Urinary bladder (tissue), 4 donors: ENCODE results near the gene ABCA9. TPM values are rescaled to one million over a fixed set of nuclear protein-coding genes. Genes with fewer than 3 reads are reported as not detected.
"Not testable (repeated sequence)": the region's sequence is repeated elsewhere in the genome, so short reads cannot be mapped to it uniquely, and the experiment has no call there.

ENCODE experiments used
- DNase-seq: peaks from one replicate; pipeline ENCODE4 v3.0.0-alpha.2; 2015; ENCODE audit errors: extremely low spot score
- H3K27ac ChIP-seq: one replicate; pipeline ENCODE4 v1.5.1; 2013; ENCODE audit warnings: low read depth, mild to moderate bottlenecking, moderate library complexity
- H3K36me3 ChIP-seq: one replicate; pipeline ENCODE4 v1.6.1; 2013; ENCODE audit warnings: mild to moderate bottlenecking, moderate library complexity; ENCODE audit not compliant: insufficient read depth
- H3K4me1 ChIP-seq: one replicate; pipeline ENCODE4 v1.6.1; 2013; ENCODE audit warnings: mild to moderate bottlenecking, moderate library complexity; ENCODE audit not compliant: insufficient read depth
- H3K4me3 ChIP-seq: one replicate; pipeline ENCODE4 v1.5.1; 2013; ENCODE audit warnings: low read depth, low read length
- WGBS: extraction: QIAGEN DNeasy Blood & Tissue Kit; methylation state at CpG from one replicate; pipeline ENCODE4 v1.1.7; 2013; 5-methylcytosine and 5-hydroxymethylcytosine counted together
- polyA plus RNA-seq: library from polyadenylated mRNA; stranded (reverse); fragments of 200-250 nt; gene quantifications from one replicate; pipeline ENCODE4 v1.2.3, GENCODE V29; 2013
- total RNA-seq: library from RNA; depleted of rRNA; stranded (reverse); fragments of >200 nt; gene quantifications from one replicate; pipeline ENCODE4 v1.2.3, GENCODE V29; 2014
- donor health status: healthy with polysubstance abuse.
- donor health status: healthy.

The ABCA9 gene
- total and polyA plus RNA-seq, 2 donors = 13.1 to 46.6 TPM

GRCh38 chr17:69042308-69042707 is 18.4 kb downstream of the ABCA9 start:
- no peak overlapping the region for H3K4me3 ChIP-seq
- H3K36me3 ChIP-seq = peaks cover 5% of the 10 kb centered on the region
- no peaks in the 10 kb centered on the region for H3K4me1 ChIP-seq
- H3K27ac ChIP-seq = no peak overlapping the region
- no peak for DNase-seq
- 80% methylated on average over 5 of the region's 5 CpGs for WGBS

GRCh38 chr17:69031839-69032238 is 28.9 kb downstream of the ABCA9 start:
- Histone ChIP-seq H3K36me3 (peaks cover 3% of the 10 kb centered on the region), H3K4me1 (no peaks in the 10 kb centered on the region), H3K27ac (no peak overlapping the region), H3K4me3 (no peak overlapping the region)
- 84% methylated on average over 3 of the region's 3 CpGs for WGBS
- DNase-seq = no peak

GRCh38 chr17:69030169-69030568 is 30.6 kb downstream of the ABCA9 start:
- Histone ChIP-seq H3K27ac (peak overlapping the region; percentile 18), H3K4me1 (no peaks in the 10 kb centered on the region), H3K36me3 (peaks cover 3% of the 10 kb centered on the region), H3K4me3 (no peak overlapping the region)
- 83% methylated on average over 1 of the region's 1 CpG for WGBS
- no peak for DNase-seq

- Histone ChIP-seq H3K4me1 (no peaks in the 10 kb centered on the region), H3K4me3 (no peak overlapping the region), H3K36me3 (peaks cover 4% of the 10 kb centered on the region), H3K27ac (no peak overlapping the region)
- 62% methylated on average over 1 of the region's 1 CpG for WGBS
- DNase-seq = no peak
These were observed 42.0 kb downstream of the ABCA9 start for GRCh38 chr17:69018687-69019086.

- WGBS = 74% methylated on average over 3 of the region's 3 CpGs
- no peak overlapping the region for H3K27ac ChIP-seq
- no peaks in the 10 kb centered on the region for H3K4me1 ChIP-seq
- no peak for DNase-seq
- H3K4me3 ChIP-seq = no peak overlapping the region
- H3K36me3 ChIP-seq = peaks cover 2% of the 10 kb centered on the region
These were observed 42.6 kb downstream of the ABCA9 start for GRCh38 chr17:69018022-69018615.

GRCh38 chr17:69015631-69016030 is 45.1 kb downstream of the ABCA9 start:
- DNase-seq = no peak
- Histone ChIP-seq H3K36me3 (peaks cover 2% of the 10 kb centered on the region), H3K4me3 (no peak overlapping the region), H3K27ac (no peak overlapping the region), H3K4me1 (no peaks in the 10 kb centered on the region)
- 88% methylated on average over 2 of the region's 2 CpGs for WGBS

- Histone ChIP-seq H3K4me1 (no peaks in the 10 kb centered on the region), H3K4me3 (no peak overlapping the region), H3K27ac (no peak overlapping the region), H3K36me3 (peaks cover 2% of the 10 kb centered on the region)
- DNase-seq = no peak
- 86% methylated on average over 4 of the region's 4 CpGs for WGBS
These were observed 47.6 kb downstream of the ABCA9 start for GRCh38 chr17:69012895-69013805.

GRCh38 chr17:69009930-69010329 is 50.8 kb downstream of the ABCA9 start:
- peaks cover 5% of the 10 kb centered on the region for H3K36me3 ChIP-seq
- H3K4me3 ChIP-seq = no peak overlapping the region
- no peak for DNase-seq
- 51% methylated on average over 3 of the region's 3 CpGs for WGBS
- H3K4me1 ChIP-seq = no peaks in the 10 kb centered on the region
- H3K27ac ChIP-seq = no peak overlapping the region

GRCh38 chr17:69004759-69005158 is 56.0 kb downstream of the ABCA9 start:
- not testable (repeated sequence) for H3K36me3 ChIP-seq, H3K27ac ChIP-seq, H3K4me3 ChIP-seq, DNase-seq, H3K4me1 ChIP-seq
- WGBS = 89% methylated on average over 24 of the region's 27 CpGs

GRCh38 chr17:68999743-69000142 is 61.0 kb downstream of the ABCA9 start:
- H3K4me1 ChIP-seq, H3K4me3 ChIP-seq, H3K36me3 ChIP-seq, H3K27ac ChIP-seq, DNase-seq: not testable (repeated sequence)
- WGBS = 85% methylated on average over 3 of the region's 3 CpGs

GRCh38 chr17:68993112-68993511 is 67.6 kb downstream of the ABCA9 start:
- no peak overlapping the region for H3K27ac ChIP-seq
- DNase-seq = no peak
- 64% methylated on average over 4 of the region's 4 CpGs for WGBS
- no peaks in the 10 kb centered on the region for H3K4me1 ChIP-seq
- H3K36me3 ChIP-seq = peaks cover 1% of the 10 kb centered on the region
- no peak overlapping the region for H3K4me3 ChIP-seq

GRCh38 chr17:68987966-68988365 is 72.8 kb downstream of the ABCA9 start:
- H3K27ac ChIP-seq = no peak overlapping the region
- 73% methylated on average over 4 of the region's 4 CpGs for WGBS
- DNase-seq = no peak

GRCh38 chr17:68981288-68981687 is 79.4 kb downstream of the ABCA9 start:
- 19% methylated on average over 2 of the region's 2 CpGs for WGBS
- Histone ChIP-seq H3K4me1 (no peaks in the 10 kb centered on the region), H3K27ac (no peak overlapping the region), H3K4me3 (no peak overlapping the region), H3K36me3 (no peaks in the 10 kb centered on the region)
- no peak for DNase-seq

More at GRCh38 chr17:68987966-68988365, 72.8 kb downstream of the ABCA9 start:
- Histone ChIP-seq H3K4me3 (no peak overlapping the region), H3K4me1 (no peaks in the 10 kb centered on the region), H3K36me3 (peaks cover 1% of the 10 kb centered on the region)
